GM08714 (cell line): ENCODE data around the gene PTPRN2.
"Not testable (repeated sequence)": the region's sequence is repeated elsewhere in the genome, so short reads cannot be mapped to it uniquely, and the experiment has no call there.

Experiments
- H3K4me3 ChIP-seq: fragments of 200-500 bp; sonication (Bioruptor generic); 2 replicates; pipeline ENCODE4 v1.5.1; 2014; ENCODE audit warnings: mild to moderate bottlenecking, low read length, inconsistent platforms
- ZNF274 ChIP-seq: IDR thresholded peaks from 2 replicates; pipeline ENCODE4 v1.6.1; 2012; ENCODE audit warnings: mild to moderate bottlenecking, low read depth, low read length

Gene PTPRN2

GRCh38 chr7:158299607-158300006 lies 288.0 kb downstream of the PTPRN2 start:
- no peak for TF ChIP-seq ZNF274
- no peak overlapping the region for H3K4me3 ChIP-seq

- H3K4me3 ChIP-seq, result no peak overlapping the region
- TF ChIP-seq ZNF274, result no peak
Observed at GRCh38 chr7:158296798-158297104, 290.9 kb downstream of the PTPRN2 start.

- H3K4me3 ChIP-seq, result no peak overlapping the region
- no peak for TF ChIP-seq ZNF274
Observed at GRCh38 chr7:158295966-158296797, 291.4 kb downstream of the PTPRN2 start.

- H3K4me3 ChIP-seq, result not testable (repeated sequence)
Observed at GRCh38 chr7:158294468-158295215, 293.0 kb downstream of the PTPRN2 start.

- H3K4me3 ChIP-seq, result no peak overlapping the region
- TF ChIP-seq ZNF274, result no peak
Observed at GRCh38 chr7:158292948-158293347, 294.7 kb downstream of the PTPRN2 start.

- TF ChIP-seq ZNF274, result no peak
- H3K4me3 ChIP-seq, result no peak overlapping the region
Observed at GRCh38 chr7:158291998-158292397, 295.6 kb downstream of the PTPRN2 start.

- TF ChIP-seq ZNF274, result no peak
- H3K4me3 ChIP-seq, result no peak overlapping the region
Observed at GRCh38 chr7:158289761-158290523, 297.7 kb downstream of the PTPRN2 start.

GRCh38 chr7:158289231-158289630 lies 298.4 kb downstream of the PTPRN2 start:
- H3K4me3 ChIP-seq, result no peak overlapping the region
- TF ChIP-seq ZNF274, result no peak

GRCh38 chr7:158286210-158286609 lies 301.4 kb downstream of the PTPRN2 start:
- H3K4me3 ChIP-seq, result no peak overlapping the region
- TF ChIP-seq ZNF274, result no peak

- H3K4me3 ChIP-seq, result no peak overlapping the region
Observed at GRCh38 chr7:158285383-158285770, 302.2 kb downstream of the PTPRN2 start.

GRCh38 chr7:158284617-158285382 lies 302.8 kb downstream of the PTPRN2 start:
- TF ChIP-seq ZNF274, result no peak
- no peak overlapping the region for H3K4me3 ChIP-seq

More at GRCh38 chr7:158285383-158285770, 302.2 kb downstream of the PTPRN2 start:
- TF ChIP-seq ZNF274, result no peak

- no peak for TF ChIP-seq ZNF274
- no peak overlapping the region for H3K4me3 ChIP-seq
Observed at GRCh38 chr7:158284121-158284520, 303.5 kb downstream of the PTPRN2 start.

GRCh38 chr7:158283016-158283974 lies 304.3 kb downstream of the PTPRN2 start:
- TF ChIP-seq ZNF274, result no peak

More at GRCh38 chr7:158283016-158283974, 304.3 kb downstream of the PTPRN2 start:
- no peak overlapping the region for H3K4me3 ChIP-seq
